ENCODE results near the gene MYRIP.

DNA sequence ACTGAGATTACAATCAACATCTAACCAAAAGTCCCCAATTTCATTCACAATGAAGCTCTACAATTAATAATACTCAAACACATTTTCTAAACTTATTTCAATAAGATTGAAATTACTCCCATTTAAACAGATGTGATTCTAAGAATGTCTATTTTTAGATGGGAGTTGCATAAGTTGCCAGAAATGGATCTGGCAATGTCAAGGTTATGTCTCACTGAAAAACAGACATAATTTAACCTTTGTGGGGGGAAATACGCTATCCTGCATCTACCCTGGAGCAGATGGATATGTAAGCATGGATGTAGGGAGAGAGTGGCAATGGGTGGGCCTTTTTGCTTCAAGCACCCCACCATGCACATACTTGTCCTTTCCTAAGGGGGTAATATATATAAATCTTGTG is 493.4 kb downstream of the MYRIP start:
- TF ChIP-seq, protein P1, sequence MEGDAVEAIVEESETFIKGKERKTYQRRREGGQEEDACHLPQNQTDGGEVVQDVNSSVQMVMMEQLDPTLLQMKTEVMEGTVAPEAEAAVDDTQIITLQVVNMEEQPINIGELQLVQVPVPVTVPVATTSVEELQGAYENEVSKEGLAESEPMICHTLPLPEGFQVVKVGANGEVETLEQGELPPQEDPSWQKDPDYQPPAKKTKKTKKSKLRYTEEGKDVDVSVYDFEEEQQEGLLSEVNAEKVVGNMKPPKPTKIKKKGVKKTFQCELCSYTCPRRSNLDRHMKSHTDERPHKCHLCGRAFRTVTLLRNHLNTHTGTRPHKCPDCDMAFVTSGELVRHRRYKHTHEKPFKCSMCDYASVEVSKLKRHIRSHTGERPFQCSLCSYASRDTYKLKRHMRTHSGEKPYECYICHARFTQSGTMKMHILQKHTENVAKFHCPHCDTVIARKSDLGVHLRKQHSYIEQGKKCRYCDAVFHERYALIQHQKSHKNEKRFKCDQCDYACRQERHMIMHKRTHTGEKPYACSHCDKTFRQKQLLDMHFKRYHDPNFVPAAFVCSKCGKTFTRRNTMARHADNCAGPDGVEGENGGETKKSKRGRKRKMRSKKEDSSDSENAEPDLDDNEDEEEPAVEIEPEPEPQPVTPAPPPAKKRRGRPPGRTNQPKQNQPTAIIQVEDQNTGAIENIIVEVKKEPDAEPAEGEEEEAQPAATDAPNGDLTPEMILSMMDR (IDR thresholded peaks at IDR 0.05): no peak
- TF ChIP-seq POLR2A (IDR thresholded peaks at IDR 0.05): no peak
